SK-N-SH (cell line): ENCODE data around the gene UBE2E1. TPM values are rescaled to one million over a fixed set of nuclear protein-coding genes. Genes with fewer than 3 reads are reported as not detected.

Source experiments
- CTCF ChIA-PET: fragments of 300-600, 350-600 bp; formaldehyde crosslinking; extraction: SDS; loops from one replicate; lab custom pipeline; 2021; lab: Yijun Ruan, JAX
- POLR2A ChIA-PET: fragments of 350-600 bp; sonication (Branson Sonifier 250); formaldehyde crosslinking; extraction: SDS; loops from one replicate; lab custom pipeline; 2020; ENCODE audit warnings: antibody characterized with exemption, inconsistent platforms; lab: Yijun Ruan, JAX
- DNase-seq: peaks from one replicate; pipeline ENCODE4 v3.0.0; 2012
- H2AFZ ChIP-seq: fragments of 200-600 bp; sonication (generic); 2 replicates; pipeline ENCODE4 v1.8.1; 2016; ENCODE audit warnings: antibody characterized with exemption, mild to moderate bottlenecking, low read depth
- H3F3A ChIP-seq: fragments of 200-600 bp; sonication (generic); replicated peaks from 2 replicates; pipeline ENCODE3; 2016; ENCODE audit warnings: antibody characterized with exemption, mild to moderate bottlenecking; ENCODE audit not compliant: insufficient read depth
- H3K27ac ChIP-seq, 2 experiments: fragments of 200-500 bp in 1 of 2; fragments of 200-600 bp in 1 of 2; sonication (Bioruptor generic) in 1 of 2; sonication (generic), shearing (Covaris generic) in 1 of 2; 2 replicates each; pipeline versions ENCODE4 v1.5.1 to v1.6.1; 2014 to 2016; ENCODE audit warnings: low read depth in 2 of 2, inconsistent platforms in 1 of 2, low read length in 1 of 2, mild to moderate bottlenecking in 1 of 2, mixed read lengths in 1 of 2
- H3K27me3 ChIP-seq: fragments of 200-600 bp; sonication (generic), shearing (Covaris generic); 2 replicates; pipeline ENCODE4 v1.6.1; 2016; ENCODE audit warnings: mixed run types; ENCODE audit not compliant: insufficient read depth
- H3K36me3 ChIP-seq, 2 experiments: fragments of 200-500 bp in 1 of 2; fragments of 200-600 bp in 1 of 2; sonication (Bioruptor generic) in 1 of 2; sonication (generic) in 1 of 2; replicated peaks in 1 of 2; 2 replicates each; pipeline versions ENCODE3 to v1.5.1; 2014 to 2016; ENCODE audit warnings: low read length in 1 of 2, mild to moderate bottlenecking in 1 of 2; ENCODE audit not compliant: insufficient read depth in 2 of 2, control insufficient read depth in 1 of 2
- H3K4me1 ChIP-seq, 2 experiments: fragments of 200-500 bp in 1 of 2; fragments of 200-600 bp in 1 of 2; sonication (Bioruptor generic) in 1 of 2; sonication (generic), shearing (Covaris generic) in 1 of 2; 2 replicates each; pipeline versions ENCODE4 v1.5.1 to v1.6.1; 2014 to 2016; ENCODE audit warnings: low read depth in 1 of 2, low read length in 1 of 2, mixed run types in 1 of 2; ENCODE audit not compliant: insufficient read depth in 2 of 2, control insufficient read depth in 1 of 2
- H3K4me2 ChIP-seq: fragments of 200-600 bp; sonication (generic), shearing (Covaris generic); 2 replicates; pipeline ENCODE4 v1.6.1; 2017; ENCODE audit warnings: mixed run types
- H3K4me3 ChIP-seq, 2 experiments: fragments of 200-500 bp in 1 of 2; fragments of 200-600 bp in 1 of 2; sonication (Bioruptor generic) in 1 of 2; sonication (generic), shearing (Covaris generic) in 1 of 2; 2 replicates each; pipeline versions ENCODE4 v1.5.1 to v1.8.1; 2014 to 2016; ENCODE audit warnings: low read depth in 2 of 2, inconsistent platforms in 1 of 2, low read length in 1 of 2, mild to moderate bottlenecking in 1 of 2, mixed read lengths in 1 of 2, moderate library complexity in 1 of 2
- H3K79me2 ChIP-seq: fragments of 200-600 bp; sonication (generic); 2 replicates; pipeline ENCODE4 v1.8.1; 2017; ENCODE audit warnings: mild to moderate bottlenecking; ENCODE audit not compliant: insufficient read depth
- H3K9ac ChIP-seq: fragments of 200-600 bp; sonication (generic); 2 replicates; pipeline ENCODE4 v1.6.1; 2017; ENCODE audit warnings: mixed run types
- H3K9me2 ChIP-seq: fragments of 200-600 bp; sonication (generic); 2 replicates; pipeline ENCODE4 v1.6.1; 2017; ENCODE audit warnings: mixed run types
- H3K9me3 ChIP-seq: fragments of 200-600 bp; sonication (generic); 2 replicates; pipeline ENCODE4 v1.6.1; 2017; ENCODE audit warnings: mixed run types, mild to moderate bottlenecking, moderate library complexity
- H4K20me1 ChIP-seq: fragments of 200-600 bp; sonication (generic); 2 replicates; pipeline ENCODE4 v1.6.1; 2017; ENCODE audit warnings: mild to moderate bottlenecking, mixed run types; ENCODE audit not compliant: insufficient read depth
- CHD2 ChIP-seq: fragments of 150-350 bp; IDR thresholded peaks from 2 replicates; pipeline ENCODE4 v1.6.1; 2018; ENCODE audit warnings: low read length; ENCODE audit not compliant: partially characterized antibody
- EP300 ChIP-seq, 2 experiments: IDR thresholded peaks; 2 replicates each; pipeline versions ENCODE4 v1.4.0 to v1.6.1; 2012; ENCODE audit warnings: borderline replicate concordance in 1 of 2, low read depth in 1 of 2, low read length in 1 of 2
- EZH2phosphoT487 ChIP-seq: fragments of 200-600 bp; sonication (generic); IDR thresholded peaks from 2 replicates; pipeline ENCODE4 v1.6.1; 2017; ENCODE audit warnings: low read depth, mixed run types, mild to moderate bottlenecking, antibody characterized with exemption, moderate library complexity, borderline replicate concordance
- FOXM1 ChIP-seq: IDR thresholded peaks from 2 replicates; pipeline ENCODE4 v1.4.0; 2012; ENCODE audit warnings: low read depth, mild to moderate bottlenecking
- GABPA ChIP-seq: IDR thresholded peaks from 2 replicates; pipeline ENCODE4 v1.4.0; 2012; ENCODE audit warnings: low read depth, mild to moderate bottlenecking
- MEF2A ChIP-seq: IDR thresholded peaks from 2 replicates; pipeline ENCODE4 v1.4.0; 2012; ENCODE audit warnings: low read depth, borderline replicate concordance
- NFIC ChIP-seq: IDR thresholded peaks from 2 replicates; pipeline ENCODE4 v1.4.0; 2012; ENCODE audit warnings: borderline replicate concordance
- NRF1 ChIP-seq: IDR thresholded peaks from 2 replicates; pipeline ENCODE4 v1.6.1; 2012; ENCODE audit warnings: low read depth, mild to moderate bottlenecking, low read length
- POLR2AphosphoS5 ChIP-seq: IDR thresholded peaks from 2 replicates; pipeline ENCODE4 v1.6.1; 2012; ENCODE audit warnings: low read depth, low read length
- RAD21 ChIP-seq: IDR thresholded peaks from 2 replicates; pipeline ENCODE4 v1.6.1; 2012; ENCODE audit warnings: mild to moderate bottlenecking, low read length
- RCOR1 ChIP-seq: fragments of 150-350 bp; IDR thresholded peaks from 2 replicates; pipeline ENCODE4 v1.6.1; 2017; ENCODE audit warnings: antibody characterized with exemption, low read length
- RFX5 ChIP-seq: IDR thresholded peaks from 2 replicates; pipeline ENCODE4 v1.6.1; 2012; ENCODE audit warnings: mild to moderate bottlenecking, improper control_type of control experiment, low read length
- SIN3A ChIP-seq: IDR thresholded peaks from 2 replicates; pipeline ENCODE4 v1.6.1; 2012; ENCODE audit warnings: low read depth, mild to moderate bottlenecking, low read length, moderate library complexity, borderline replicate concordance
- TCF12 ChIP-seq: IDR thresholded peaks from 2 replicates; pipeline ENCODE4 v1.4.0; 2012
- WGBS: methylation state at CpG from one replicate; pipeline ENCODE4 v1.1.6; 2017; ENCODE audit warnings: low lambda C conversion rate; 5-methylcytosine and 5-hydroxymethylcytosine counted together
- polyA plus RNA-seq, 3 experiments: library from polyadenylated mRNA; depleted of rRNA; stranded (reverse); fragments of >200 nt; gene quantifications; 2 replicates each; pipeline ENCODE4 v1.2.3, GENCODE V29; 2012
- TF ChIP-seq, protein P1 (sequence below): IDR thresholded peaks from 2 replicates; pipeline ENCODE4 v1.4.0; 2012; ENCODE audit warnings: low read depth, borderline replicate concordance
- TF ChIP-seq, protein P2 (sequence below): IDR thresholded peaks from 2 replicates; pipeline ENCODE4 v1.4.0; 2012; ENCODE audit warnings: low read depth, borderline replicate concordance
- TF ChIP-seq, protein P3 (sequence below): IDR thresholded peaks from 2 replicates; pipeline ENCODE4 v1.6.1; 2012; ENCODE audit warnings: mild to moderate bottlenecking, low read depth, low read length, moderate library complexity

The UBE2E1 gene
- polyA plus RNA-seq, 1 of the 3 experiments (the other 2 are of a cell fraction), result 59.9 TPM

DNA sequence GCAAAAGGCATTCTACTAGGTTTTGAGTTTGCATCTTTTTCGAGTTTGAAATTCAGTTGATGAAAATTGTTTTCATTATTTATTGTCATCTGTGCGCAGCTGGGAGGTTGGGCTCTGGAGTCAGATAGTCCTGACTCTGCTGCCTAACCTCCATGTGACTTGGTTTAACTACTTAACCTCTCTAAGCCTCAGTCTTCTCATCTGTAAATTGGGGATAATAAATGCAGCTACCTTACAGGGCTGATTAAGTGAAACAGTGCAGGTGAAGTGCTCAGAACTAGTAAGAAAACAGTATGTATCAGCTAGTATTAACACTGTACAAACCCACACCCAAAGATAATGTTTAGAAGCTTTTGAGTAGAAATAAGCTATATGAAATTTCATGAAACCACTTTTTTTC is 14.1 kb upstream of the UBE2E1 start:
- POLR2A ChIA-PET, result no interaction called here
- CTCF ChIA-PET, result no interaction called here
- H3K9me2 ChIP-seq, result no peaks in the 10 kb centered on the region
- DNase-seq, result no peak
- no peaks in the 10 kb centered on the region for H3K36me3 ChIP-seq
- H3K4me1 ChIP-seq, result no peaks in the 10 kb centered on the region
- no peaks in the 10 kb centered on the region for H3K79me2 ChIP-seq
- H3K27me3 ChIP-seq, result no peaks in the 10 kb centered on the region
- H4K20me1 ChIP-seq, result no peaks in the 10 kb centered on the region
- H3K9me3 ChIP-seq, result no peaks in the 10 kb centered on the region
- no peak overlapping the region for H3K4me2 ChIP-seq
- H3K9ac ChIP-seq, result no peak overlapping the region
- no peak overlapping the region for H2AFZ ChIP-seq
- H3K27ac ChIP-seq, result no peak overlapping the region
- no peak for TF ChIP-seq RAD21
- TF ChIP-seq, protein P1, sequence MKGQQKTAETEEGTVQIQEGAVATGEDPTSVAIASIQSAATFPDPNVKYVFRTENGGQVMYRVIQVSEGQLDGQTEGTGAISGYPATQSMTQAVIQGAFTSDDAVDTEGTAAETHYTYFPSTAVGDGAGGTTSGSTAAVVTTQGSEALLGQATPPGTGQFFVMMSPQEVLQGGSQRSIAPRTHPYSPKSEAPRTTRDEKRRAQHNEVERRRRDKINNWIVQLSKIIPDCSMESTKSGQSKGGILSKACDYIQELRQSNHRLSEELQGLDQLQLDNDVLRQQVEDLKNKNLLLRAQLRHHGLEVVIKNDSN, result no peak
- no peak for TF ChIP-seq SIN3A
- TF ChIP-seq EZH2phosphoT487, result no peak
- TF ChIP-seq, protein P2, sequence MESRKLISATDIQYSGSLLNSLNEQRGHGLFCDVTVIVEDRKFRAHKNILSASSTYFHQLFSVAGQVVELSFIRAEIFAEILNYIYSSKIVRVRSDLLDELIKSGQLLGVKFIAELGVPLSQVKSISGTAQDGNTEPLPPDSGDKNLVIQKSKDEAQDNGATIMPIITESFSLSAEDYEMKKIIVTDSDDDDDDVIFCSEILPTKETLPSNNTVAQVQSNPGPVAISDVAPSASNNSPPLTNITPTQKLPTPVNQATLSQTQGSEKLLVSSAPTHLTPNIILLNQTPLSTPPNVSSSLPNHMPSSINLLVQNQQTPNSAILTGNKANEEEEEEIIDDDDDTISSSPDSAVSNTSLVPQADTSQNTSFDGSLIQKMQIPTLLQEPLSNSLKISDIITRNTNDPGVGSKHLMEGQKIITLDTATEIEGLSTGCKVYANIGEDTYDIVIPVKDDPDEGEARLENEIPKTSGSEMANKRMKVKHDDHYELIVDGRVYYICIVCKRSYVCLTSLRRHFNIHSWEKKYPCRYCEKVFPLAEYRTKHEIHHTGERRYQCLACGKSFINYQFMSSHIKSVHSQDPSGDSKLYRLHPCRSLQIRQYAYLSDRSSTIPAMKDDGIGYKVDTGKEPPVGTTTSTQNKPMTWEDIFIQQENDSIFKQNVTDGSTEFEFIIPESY, result no peak
- no peak for TF ChIP-seq RFX5
- TF ChIP-seq, all 33 proteins: peak for 0
- Histone ChIP-seq H3K4me3 (no peak overlapping the region), H3F3A (no peaks in the 10 kb centered on the region)
- 80% methylated on average over 2 of the region's 2 CpGs for WGBS

DNA sequence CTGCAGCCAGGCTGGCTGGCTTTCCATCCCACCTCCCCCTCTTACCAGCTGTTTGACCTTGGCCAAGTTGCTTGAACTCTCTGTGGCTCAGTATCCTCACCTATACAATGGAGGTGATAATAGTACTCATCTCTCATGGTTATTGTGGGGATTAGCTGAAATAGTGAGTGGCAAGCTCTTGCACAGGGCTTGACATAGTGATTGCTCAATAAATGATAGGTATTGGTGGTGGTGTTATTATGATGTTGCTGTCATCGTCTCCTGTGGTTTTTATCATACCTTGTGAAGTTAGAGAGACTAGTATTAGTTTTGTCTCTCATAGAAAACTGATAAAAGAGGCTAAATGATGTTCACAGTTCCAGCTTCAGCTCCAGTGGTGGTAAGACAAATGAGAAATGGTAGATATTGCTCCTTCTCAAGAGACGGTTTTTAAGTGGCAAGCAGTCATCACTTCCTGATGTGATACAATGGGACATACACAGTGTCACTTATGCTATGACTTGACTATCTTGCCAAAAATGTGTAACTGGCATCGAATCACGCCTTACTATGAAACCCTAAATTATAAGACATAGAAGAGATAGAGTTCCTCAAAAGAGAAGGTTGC is 12.1 kb upstream of the UBE2E1 start:
- no peak overlapping the region for H3K4me2 ChIP-seq
- no peak overlapping the region for H3K4me3 ChIP-seq
- no peaks in the 10 kb centered on the region for H3K9me3 ChIP-seq
- DNase-seq, result no peak
- H3K27ac ChIP-seq, result no peak overlapping the region
- H3K9me2 ChIP-seq, result no peaks in the 10 kb centered on the region
- H3K79me2 ChIP-seq, result no peaks in the 10 kb centered on the region
- WGBS, result 87% methylated on average over 4 of the region's 4 CpGs
- no peaks in the 10 kb centered on the region for H3K27me3 ChIP-seq
- H2AFZ ChIP-seq, result no peak overlapping the region
- ChIA-PET CTCF (interaction anchor here (1.3 kb wide), 1 partner anchor 10 kb away, joined by 4 read pairs; no protein-coding TSS in a partner anchor), POLR2A (no interaction called here)
- H3K36me3 ChIP-seq, result no peaks in the 10 kb centered on the region
- no peaks in the 10 kb centered on the region for H3F3A ChIP-seq
- no peak overlapping the region for H3K9ac ChIP-seq
- no peak for TF ChIP-seq RCOR1
- no peak for TF ChIP-seq EP300 (IDR thresholded peaks at IDR 0.05; ENCODE audit: borderline replicate concordance in 1 of 2, low read depth in 1 of 2, low read length in 1 of 2)
- TF ChIP-seq, protein P3, sequence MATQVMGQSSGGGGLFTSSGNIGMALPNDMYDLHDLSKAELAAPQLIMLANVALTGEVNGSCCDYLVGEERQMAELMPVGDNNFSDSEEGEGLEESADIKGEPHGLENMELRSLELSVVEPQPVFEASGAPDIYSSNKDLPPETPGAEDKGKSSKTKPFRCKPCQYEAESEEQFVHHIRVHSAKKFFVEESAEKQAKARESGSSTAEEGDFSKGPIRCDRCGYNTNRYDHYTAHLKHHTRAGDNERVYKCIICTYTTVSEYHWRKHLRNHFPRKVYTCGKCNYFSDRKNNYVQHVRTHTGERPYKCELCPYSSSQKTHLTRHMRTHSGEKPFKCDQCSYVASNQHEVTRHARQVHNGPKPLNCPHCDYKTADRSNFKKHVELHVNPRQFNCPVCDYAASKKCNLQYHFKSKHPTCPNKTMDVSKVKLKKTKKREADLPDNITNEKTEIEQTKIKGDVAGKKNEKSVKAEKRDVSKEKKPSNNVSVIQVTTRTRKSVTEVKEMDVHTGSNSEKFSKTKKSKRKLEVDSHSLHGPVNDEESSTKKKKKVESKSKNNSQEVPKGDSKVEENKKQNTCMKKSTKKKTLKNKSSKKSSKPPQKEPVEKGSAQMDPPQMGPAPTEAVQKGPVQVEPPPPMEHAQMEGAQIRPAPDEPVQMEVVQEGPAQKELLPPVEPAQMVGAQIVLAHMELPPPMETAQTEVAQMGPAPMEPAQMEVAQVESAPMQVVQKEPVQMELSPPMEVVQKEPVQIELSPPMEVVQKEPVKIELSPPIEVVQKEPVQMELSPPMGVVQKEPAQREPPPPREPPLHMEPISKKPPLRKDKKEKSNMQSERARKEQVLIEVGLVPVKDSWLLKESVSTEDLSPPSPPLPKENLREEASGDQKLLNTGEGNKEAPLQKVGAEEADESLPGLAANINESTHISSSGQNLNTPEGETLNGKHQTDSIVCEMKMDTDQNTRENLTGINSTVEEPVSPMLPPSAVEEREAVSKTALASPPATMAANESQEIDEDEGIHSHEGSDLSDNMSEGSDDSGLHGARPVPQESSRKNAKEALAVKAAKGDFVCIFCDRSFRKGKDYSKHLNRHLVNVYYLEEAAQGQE, result no peak
- no peak for TF ChIP-seq POLR2AphosphoS5
- TF ChIP-seq EZH2phosphoT487, result no peak
- no peak for TF ChIP-seq FOXM1
- TF ChIP-seq SIN3A, result no peak
- TF ChIP-seq MEF2A, result no peak
- no peak for TF ChIP-seq CHD2
- TF ChIP-seq NRF1, result no peak
- TF ChIP-seq, protein P1, result no peak
- TF ChIP-seq NFIC, result no peak
- TF ChIP-seq GABPA, result no peak
- TF ChIP-seq TCF12, result no peak
- no peaks in the 10 kb centered on the region for H4K20me1 ChIP-seq
- no peaks in the 10 kb centered on the region for H3K4me1 ChIP-seq
